HG03432 (cell line): ENCODE data around the gene DYRK1A.
A peak's percentile ranks its signal among the peaks of the same experiment; 100 is the strongest.

Source experiments
- ATAC-seq: cut with Tn5 transposase; IDR thresholded peaks from one replicate; pipeline ENCODE4 v1.9.1; 2021; ENCODE audit warnings: mild to moderate bottlenecking, moderate library complexity; ENCODE audit not compliant: unreplicated experiment

DYRK1A gene

DNA sequence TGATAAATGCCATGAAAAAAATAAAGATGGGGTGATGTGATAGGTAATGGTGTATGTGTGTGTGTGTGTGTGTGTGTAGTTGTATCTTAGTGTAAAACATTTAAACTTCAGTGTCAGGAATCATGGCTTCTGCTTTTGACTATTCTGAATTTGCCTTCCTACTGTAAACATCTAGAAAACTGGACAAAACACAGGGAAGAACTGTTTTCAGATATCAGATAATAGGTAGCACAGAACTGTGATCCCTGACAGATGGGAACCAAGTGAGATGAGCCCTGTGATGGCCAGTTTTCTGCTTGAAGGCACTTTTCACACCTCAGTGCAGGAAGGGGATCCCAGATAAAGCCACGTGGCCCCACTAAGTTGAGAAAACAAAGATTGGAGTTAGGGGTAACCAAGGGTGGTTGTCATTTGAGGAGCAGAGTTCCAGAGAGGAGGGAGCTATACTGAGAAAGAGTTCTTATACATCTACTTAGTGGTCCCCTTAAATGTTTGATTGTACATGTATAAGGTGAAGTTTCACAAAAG is 17.3 kb downstream of the DYRK1A start:
- no peak for ATAC-seq

GRCh38 chr21:37384416-37384815 is 17.8 kb downstream of the DYRK1A start:
- ATAC-seq: no peak

DNA sequence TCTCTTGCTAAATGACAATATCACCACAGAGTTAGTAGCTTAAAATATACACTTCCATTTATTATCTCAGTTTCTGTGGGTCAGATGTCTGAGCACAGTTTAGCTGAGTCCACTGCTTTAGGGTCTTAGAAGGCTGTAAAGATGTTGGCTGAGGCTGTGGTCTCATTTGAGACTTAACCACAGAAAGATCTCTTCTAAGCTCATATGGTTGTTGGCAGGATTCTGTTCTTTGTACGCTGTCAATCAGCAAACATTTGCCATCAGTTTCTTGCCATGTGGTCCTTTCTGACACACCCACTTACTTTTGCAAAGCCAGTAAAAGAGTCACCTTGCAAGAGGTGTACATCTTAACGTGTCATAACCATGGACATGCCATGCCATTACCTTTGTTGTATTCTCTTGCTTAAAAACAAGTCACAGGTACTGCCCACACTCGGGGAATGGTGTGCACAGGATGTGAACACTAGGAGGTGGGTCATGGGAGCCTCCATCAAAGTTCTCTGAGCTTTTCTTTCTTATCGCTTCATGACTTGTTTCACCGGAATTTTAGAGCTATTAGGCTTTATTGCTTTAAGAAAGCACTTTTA is 18.7 kb downstream of the DYRK1A start:
- ATAC-seq: no peak

DNA sequence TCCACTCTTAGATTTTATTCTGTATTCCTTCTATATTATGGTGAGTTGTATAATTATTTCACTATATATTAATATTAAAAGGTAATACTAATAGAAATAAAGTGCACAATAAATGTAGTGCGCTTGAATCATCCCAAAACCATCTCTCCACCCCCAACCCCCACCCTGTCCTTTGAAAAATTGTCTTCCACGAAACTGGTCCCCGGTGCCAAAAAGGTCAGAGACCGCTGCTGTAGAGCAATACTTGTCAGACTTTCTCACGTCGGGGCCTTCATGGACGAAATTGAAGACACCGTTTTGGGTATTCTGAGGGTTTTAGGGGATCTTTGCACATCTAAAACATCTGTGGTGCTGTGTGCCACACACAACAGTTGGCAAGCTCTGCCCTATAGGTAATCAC is 19.6 kb downstream of the DYRK1A start:
- no peak for ATAC-seq

GRCh38 chr21:37389456-37389855 is 22.9 kb downstream of the DYRK1A start:
- no peak for ATAC-seq

- no peak for ATAC-seq
These were observed 25.1 kb downstream of the DYRK1A start for GRCh38 chr21:37391666-37392065.

DNA sequence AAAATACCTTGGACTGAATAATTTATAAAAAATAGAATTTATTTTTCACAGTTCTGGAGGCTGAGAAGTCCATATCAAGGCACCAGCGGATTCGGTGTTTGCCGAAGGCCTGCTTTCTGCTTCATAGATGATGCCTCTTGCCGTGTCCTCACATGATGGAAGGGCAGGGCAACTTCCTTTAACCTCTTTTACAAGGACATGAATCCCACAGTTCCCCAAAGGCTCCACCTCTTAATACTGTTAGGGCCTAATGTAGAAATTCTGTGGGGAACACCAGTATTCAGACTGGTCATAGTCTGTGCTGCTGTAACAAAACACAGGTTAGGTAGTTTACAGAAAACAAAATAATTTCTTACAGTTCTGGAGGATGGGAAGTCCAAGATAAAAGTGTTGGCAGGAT is 25.9 kb downstream of the DYRK1A start:
- ATAC-seq: no peak

GRCh38 chr21:37393030-37393429 is 26.5 kb downstream of the DYRK1A start:
- ATAC-seq: no peak

DNA sequence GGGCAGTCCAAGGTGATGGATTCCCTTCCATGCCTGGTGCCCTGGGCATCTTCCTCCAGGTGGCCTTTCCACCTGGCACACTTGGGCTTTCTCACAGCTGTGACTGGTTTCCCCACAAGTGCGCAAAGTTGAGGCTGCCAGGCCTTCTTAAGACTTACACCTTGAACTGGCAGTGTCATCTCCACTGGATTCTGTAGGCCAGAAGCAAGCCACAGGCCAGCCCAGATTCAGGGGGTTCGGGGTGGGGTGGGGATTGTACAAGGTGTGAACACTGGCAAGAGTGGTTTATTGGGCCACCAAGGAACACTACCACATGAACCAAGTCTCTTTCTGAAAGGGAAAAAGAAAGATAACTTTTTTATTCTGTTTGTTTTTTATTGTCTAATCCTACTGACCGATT is 27.2 kb downstream of the DYRK1A start:
- no peak for ATAC-seq

- no peak for ATAC-seq
These were observed 29.4 kb downstream of the DYRK1A start for GRCh38 chr21:37395961-37396360.

GRCh38 chr21:37396855-37397254 is 30.3 kb downstream of the DYRK1A start:
- ATAC-seq: no peak

- no peak for ATAC-seq
These were observed 32.1 kb downstream of the DYRK1A start for GRCh38 chr21:37398697-37399096.

GRCh38 chr21:37402251-37402867 is 35.8 kb downstream of the DYRK1A start:
- no peak for ATAC-seq

DNA sequence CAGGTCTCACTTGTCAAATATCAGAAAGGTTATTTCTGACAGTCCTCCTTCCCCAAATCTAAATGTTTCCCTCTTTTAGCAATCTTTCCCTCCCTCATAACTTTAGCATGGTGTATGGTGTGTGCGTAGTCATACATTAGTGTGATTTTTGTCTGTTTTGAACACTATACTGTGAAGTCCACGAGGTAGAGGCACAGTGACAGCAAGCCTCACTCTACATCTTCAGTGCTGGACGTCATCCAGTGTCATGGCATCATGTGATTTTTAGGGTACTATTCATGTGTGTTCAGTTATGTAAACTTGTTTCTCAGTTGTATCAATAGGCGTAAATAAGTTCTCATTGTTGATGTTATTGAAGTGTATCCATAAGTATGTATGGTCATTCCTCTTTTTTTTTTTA is 39.1 kb downstream of the DYRK1A start:
- ATAC-seq: no peak

- peak; percentile 62 for ATAC-seq
These were observed 41.3 kb downstream of the DYRK1A start for GRCh38 chr21:37407719-37408420.

- no peak for ATAC-seq
These were observed 42.1 kb downstream of the DYRK1A start for GRCh38 chr21:37408464-37409193.

- no peak for ATAC-seq
These were observed 44.1 kb downstream of the DYRK1A start for GRCh38 chr21:37410639-37411038.

GRCh38 chr21:37412603-37413360 is 46.2 kb downstream of the DYRK1A start:
- no peak for ATAC-seq

- no peak for ATAC-seq
These were observed 47.1 kb downstream of the DYRK1A start for GRCh38 chr21:37413553-37414291.
